Measurements from ENCODE around the gene MAD1L1.
A peak's percentile ranks its signal among the peaks of the same experiment; 100 is the strongest.

MAD1L1 gene

DNA sequence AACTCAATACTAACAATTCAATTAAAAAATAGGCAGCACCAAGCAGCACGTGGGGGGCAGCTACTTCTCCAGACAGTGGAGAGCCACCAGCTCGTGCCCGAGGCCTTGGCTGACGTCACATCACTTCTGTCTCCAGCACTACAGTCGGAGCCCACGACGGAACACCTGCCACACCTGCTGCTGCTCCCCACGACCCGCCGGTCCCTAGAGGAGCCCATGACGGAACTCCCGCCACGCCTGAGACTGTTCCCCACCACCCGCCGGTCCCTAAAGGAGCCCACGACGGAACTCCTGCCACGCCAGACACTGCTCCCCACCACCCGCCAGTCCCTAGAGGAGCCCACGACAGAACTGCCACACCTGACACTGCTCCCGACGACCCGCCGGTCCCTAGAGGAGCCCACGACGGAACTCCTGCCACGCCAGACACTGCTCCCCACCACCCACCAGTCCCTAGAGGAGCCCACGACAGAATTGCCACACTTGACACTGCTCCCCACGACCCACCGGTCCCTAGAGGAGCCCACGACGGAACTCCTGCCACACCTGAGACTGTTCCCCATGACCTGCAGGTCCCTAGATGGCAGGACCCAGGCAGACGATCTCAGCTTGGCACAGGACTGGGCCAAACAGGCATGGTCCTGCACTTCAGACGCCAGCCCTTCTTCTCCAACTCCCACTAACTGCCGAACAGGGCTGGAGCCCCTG is 304.7 kb downstream of the MAD1L1 start:
- peak; percentile 30 for DNase-seq (ENCODE audit: low spot score)

DNA sequence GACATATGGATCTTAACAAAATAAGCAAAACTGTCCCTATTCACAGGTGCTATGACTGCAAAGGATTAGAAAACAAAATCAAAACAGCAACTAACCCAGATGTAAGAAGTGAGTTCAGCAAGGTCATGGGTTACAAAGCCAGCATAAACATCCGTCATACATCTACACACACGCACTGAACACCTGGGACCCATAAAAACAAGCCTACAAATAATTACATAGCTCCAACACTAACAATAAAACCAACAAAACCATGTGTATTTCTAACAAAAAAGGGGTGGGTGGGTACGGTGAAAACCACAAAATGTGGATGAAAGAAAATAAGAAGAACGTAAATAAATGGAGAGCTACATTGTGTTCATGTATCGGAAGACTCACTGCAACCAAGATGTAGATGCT is 305.8 kb downstream of the MAD1L1 start:
- DNase-seq (ENCODE audit: low spot score) = peak; percentile 95

DNA sequence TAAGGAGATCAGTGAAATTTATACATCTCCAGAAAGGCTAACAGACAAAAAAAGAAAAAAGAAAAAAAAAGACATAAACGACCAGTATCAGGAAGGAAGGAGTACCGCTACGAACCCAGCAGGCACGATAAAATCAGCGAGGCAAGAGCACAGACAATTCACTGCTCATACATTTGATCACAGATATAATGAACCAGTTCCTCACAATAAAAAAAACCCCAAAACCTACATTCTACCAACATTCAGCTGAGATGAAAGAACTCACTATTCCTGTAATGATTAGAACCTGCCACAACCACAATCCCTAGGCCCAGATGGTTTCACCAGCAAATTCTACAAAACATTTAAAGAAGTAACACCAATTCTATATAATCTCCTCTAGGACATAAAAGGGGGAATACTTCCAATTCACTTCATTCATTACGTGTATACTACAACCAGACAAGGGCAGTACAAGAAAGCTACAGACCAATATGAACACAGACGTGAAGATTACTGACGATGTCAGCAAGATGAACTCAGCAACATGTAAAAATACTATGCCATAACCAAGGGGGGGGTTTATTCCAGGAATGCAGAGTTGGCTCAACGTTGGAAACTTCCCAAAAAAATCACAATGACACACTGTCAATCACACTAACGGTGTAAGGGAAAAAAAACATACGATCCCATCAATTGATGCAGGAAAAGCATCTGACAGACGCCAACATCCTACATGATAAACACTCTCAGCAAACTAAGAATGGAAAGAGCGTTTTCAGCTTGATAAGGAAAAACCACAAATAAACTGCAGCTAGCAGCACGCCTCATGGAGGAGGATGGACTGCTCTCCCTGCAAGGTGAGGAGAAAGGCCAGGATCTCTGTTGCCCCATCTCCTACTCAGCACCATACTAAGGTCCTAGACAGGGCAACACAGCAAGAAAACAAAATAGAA is 306.5 kb downstream of the MAD1L1 start:
- DNase-seq (ENCODE audit: low spot score) = peak; percentile 62

DNA sequence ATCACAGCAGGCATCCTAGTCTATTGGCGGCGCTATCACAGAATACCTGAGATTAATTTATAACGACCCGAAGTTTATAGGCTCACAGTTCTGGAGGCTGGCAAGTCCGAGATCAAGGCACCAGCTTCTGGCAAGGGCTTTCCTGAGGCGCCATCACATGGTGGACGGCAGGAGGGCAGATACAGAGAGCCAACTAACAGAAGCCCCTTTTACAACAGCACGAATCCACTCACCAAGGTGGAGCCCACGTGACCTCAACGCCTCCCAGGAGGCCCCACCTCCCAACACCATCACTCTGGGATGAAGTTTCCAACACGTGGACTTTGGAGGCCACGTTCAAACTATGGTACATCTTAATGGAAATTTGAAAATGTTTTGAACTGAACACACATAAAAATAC is 307.4 kb downstream of the MAD1L1 start:
- DNase-seq (ENCODE audit: low spot score) = peak; percentile 72

DNA sequence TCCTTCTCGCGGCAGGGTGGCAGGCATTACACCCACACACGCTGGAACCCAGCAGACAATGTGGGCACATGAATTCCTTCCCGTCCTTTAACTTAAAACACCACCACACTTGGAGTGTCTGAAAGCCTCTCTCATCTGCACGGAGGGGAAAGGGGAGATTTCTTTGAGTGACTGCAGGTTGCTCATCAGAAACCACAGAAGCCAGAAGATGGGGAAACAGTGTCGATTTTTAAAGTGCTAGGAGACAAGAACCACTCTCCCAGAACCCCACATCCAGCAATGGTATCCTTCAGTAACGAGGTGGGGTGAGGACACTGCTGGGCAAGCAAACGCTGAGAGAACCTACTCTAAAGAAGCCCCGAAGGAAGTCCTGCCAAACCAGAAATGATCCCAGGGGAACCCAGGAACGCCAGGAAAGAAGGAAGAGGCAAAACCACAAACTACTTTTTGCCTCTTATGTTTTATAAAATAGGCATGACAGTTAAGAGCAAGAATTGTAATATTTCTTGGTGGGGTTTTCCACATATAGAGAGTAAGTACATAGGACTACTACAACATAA is 308.4 kb downstream of the MAD1L1 start:
- no peak for DNase-seq (ENCODE audit: low spot score)

DNA sequence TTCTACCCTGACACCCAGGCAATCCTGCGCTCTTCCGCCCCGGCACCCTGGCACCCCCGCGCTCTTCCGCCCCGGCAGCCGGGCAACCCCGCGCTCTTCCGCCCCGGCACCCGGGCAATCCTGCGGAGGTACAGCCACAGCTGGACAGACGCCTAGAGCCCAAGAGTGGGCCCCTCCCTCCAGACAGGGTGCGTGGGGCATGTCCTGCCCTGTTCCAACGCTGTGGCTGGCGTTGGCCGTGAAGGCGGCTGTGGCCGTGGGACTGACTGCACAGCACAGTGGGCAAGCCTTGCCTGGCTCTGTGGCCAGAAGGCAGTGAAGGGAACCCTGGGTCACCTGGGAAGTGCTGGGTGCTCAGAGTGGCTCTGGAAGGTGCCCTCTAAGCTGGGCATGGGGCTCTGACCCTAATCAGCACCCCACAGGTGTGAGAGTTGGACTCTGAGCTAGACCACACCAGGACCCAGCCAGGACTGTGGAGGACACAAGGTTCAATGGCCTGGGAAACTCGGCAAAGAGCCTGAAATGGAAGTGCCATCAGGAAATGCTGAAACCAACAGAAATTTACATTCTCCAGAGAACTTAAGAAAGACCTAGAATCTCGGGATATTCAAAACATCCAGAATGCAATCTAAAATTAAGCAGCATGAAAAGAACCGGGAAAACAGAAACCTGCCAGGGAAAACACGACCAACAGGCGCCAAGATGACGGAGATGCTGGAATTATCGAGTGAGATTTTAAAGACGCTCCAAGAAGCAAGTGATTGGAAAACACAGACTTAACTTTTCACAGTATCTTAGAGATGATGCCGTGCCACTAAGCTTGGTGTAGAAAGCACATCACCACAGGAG is 309.1 kb downstream of the MAD1L1 start:
- DNase-seq (ENCODE audit: low spot score) = no peak

DNA sequence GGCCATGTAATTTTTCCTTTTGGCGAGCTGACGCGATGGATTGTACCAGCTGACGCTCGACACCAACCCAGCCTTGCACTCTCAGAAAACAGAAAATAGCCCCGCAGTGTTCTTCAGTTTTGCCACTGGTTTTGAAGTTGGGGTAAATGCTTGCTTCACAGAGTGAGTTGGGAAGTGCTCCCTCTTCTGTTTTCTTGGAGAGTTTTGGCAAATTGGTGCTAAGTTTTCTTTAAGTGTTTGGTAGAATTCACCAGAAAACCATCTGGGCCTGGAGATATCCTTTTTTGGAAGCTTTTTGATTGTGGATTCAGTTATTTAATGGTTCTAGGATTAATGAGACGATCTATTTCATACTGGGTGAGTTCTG is 309.9 kb downstream of the MAD1L1 start:
- no peak for DNase-seq (ENCODE audit: low spot score)

DNA sequence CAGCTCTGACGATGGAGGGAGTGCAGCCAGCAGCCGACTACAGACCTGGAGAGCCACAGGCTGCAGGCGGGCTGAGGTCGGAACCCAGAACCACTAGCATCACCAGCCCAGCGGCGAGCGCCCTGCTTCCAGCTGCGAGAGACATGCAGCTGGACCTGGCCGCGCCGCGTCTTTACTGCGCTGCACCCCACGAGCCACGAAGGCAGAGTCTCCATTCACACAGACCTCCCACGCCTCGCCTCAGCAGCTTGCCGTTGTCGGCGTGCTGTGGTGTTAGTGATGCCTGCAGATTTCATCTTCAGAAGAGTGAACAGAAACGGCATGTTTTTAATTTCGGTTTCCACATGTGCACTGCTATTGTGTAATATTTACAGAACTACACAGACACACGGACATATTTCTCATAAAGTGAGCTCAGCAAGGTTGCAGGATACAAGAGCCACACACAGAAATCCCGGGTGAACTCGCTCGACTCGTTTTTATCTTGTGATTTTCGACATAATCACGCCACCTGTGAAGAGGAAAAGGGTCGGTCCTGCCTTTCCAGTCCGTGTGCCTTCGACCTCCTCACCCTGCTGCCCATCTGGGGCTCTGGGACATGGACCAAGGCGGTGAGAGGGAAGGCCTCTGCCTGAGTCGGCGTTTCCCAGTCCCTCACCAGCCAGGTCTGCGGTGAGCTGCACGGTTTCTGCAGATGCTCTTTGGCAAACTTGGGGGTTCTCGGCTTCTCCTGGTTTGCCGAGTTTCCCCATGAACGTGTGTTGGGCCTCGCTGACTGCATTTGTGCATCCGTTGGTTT is 310.5 kb downstream of the MAD1L1 start:
- DNase-seq (ENCODE audit: low spot score) = peak; percentile 50

DNA sequence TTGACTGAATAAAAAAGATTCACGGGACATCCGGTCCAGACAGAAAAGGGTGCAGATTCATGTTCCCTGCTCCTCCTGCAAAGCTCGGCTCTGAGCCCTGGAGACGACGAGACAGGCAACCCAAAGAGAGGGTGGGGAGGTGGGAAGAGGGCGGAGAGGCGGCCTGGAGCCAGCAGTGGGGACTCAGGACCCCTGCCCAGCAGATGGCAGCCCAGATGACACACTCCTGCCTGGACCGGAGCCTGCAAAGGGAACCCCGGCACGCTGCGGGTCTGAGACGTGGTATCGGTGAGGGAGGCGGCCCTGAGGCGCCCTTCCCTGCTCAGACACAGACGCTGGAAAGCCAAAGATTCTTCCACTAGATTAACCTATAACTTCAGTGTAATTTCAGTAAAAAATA is 311.9 kb downstream of the MAD1L1 start:
- no peak for DNase-seq (ENCODE audit: low spot score)

DNA sequence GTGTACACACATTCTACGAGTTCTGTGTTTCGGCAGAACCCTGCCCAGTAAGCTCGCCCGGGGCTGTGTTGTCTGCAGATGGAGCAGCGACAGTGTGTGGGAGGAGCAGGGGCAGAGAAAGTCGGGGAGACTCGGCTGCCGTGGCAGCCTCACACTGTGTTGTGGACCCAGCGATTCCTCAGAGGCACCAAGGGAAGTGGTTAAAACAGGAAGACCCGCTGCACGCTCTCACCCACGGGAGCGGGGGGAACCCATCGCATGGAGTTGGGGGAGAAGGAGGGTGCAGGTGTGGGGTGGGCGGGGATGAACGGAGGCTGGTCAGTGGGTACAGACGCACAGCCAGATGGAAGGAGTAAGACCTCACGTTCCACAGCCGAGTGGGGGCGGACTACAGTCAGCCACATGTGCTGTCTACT is 312.5 kb downstream of the MAD1L1 start:
- peak; percentile 63 for DNase-seq (ENCODE audit: low spot score)

DNA sequence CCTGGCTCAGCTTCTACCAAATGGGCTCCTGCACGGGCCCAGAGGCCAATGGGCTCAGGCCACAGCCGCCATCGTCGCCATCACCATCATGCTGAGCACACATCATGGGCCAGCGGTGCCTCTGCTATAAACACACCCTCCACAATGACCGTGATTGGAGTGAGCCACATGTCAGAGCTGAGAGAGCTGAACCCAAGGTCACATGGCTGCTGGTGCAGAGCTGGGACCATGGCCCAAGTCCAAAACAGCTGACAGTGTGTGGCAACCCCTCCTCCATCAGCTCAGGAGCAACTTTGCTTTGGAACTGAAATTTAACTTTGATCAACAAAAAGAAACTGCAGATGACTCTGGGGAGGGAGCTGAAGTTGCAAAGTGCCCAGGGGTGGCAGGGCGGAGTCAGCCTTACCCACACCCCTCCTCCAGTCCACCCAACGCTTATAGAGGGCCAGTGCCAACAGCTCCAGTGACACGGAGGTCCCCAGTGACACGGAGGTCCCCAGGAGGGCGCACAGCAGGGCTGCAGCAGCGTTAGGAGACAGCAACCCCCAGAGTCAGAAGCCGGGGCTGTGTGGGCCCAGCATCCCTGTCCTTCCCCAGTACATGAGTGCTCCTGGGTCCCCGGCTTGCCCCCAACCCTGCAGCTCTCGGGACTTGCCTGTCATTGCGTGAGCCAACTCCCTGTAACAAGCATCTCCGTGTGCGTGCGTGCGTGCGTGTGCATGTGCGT is 313.0 kb downstream of the MAD1L1 start:
- peak; percentile 36 for DNase-seq (ENCODE audit: low spot score)

DNA sequence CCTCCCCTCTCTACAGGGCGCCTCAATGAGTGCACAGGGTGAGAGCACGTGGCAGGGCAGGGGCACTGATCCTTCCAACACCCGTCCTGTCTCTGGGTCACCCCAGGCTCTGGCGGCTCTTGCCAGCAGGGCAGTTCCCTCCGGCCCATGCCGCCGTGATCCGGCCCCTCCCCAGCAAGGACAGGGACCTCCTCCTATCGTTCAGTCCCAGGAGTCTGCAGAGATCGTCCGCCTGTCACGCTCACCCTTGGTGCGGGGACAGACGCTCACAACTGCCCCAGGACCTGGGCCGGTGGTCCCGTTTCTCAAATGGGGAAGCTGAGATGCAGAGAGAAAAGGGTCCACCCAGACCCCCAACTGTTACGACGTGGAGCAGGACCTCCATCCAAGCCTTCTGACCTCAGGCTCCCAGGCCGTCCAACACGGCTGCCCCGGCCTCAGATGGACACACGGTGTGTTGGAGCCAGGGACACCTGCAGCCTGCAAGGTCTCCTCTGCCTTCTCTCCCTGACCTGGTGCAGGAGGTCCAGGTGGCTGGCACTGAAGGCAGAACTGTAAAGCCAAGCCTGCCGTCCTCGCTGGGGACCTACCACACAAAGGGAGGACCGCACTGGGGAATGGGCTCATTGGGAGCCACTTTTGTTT is 313.7 kb downstream of the MAD1L1 start:
- DNase-seq (ENCODE audit: low spot score) = no peak

DNA sequence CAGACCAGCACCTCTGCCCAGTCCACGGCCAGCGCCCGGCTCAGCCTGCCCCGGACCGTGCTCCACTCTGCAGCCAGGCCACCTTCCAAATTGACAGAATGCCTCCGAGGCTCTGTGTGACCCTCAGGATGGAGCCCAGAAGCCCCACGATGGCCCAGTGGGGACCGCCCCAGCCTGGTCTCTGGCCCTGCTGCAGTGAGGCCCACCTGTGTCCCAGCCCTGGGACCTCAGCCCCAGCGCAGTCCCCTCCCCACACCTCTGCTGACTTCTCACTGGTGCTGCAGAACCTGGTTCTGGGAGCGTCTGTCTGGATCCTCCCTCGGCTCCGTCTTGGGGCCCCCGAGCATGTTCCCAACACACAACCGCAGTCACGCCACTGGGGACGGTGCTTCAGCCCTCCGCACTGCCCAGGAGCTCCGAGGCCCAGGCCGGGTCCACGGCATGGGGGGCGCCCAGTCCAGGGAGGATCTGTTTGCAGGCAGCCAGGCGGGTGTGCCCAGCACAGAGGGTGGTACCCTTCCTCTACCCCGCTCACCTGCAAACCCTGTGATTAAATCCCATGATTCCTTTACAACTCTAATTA is 314.6 kb downstream of the MAD1L1 start:
- DNase-seq (ENCODE audit: low spot score) = no peak

DNA sequence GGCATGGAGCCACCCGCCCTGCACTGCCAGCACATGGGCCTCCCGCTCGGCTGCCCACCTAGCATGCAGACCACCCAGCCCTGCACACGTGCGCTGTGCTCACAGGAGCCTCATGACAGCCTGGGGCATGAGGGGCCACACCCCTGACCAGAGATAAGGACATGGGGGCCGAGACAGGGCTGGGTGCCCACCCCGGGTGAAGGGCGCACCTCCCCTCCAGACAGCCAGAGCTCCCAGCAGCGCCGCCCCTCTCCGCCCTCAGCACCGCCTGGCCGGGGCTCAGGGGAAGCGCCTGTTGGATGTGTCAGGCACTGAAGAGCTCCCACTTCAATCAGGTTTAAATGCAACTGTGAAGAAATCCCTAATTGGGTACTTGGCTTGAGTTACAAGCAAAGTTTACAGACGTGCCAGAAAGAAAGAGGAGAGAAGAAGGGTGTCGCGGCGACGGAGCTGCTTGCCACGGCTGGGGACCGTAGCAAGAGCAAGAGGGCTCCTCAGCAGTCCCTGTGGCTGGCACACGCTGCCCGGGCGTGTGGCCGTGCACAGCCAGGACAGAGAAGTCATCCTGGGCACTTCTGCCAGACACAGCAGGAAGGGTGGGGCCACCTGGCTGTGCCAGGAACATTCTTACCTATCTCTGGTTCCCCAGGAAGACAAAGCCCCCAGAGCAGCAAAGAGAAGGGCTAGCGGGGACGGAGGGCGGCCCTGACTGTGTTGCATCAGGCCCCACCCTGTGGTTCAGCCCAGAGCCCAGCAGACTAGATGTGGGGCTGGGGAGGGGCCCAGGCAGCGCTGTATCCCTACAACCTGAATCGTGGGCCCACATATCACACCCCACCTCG is 315.3 kb downstream of the MAD1L1 start:
- DNase-seq (ENCODE audit: low spot score) = no peak

DNA sequence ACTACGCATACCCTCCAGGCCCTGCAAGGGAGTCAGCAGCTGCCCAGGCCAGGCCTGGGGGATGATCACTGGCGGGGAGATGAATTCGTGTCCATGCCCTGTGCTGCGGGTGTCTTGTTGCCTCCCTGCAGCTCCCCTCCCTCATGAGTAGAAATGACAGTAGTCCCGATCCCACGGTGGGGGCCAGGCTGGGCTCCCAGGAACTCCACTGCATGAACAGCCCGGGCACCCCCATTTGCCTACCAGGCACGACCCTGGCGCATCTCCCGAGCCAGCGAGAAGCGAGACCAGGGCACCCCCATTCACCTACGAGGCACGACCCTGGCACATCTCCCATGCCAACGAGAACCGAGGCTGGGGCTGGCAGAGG is 316.2 kb downstream of the MAD1L1 start:
- DNase-seq (ENCODE audit: low spot score) = no peak

DNA sequence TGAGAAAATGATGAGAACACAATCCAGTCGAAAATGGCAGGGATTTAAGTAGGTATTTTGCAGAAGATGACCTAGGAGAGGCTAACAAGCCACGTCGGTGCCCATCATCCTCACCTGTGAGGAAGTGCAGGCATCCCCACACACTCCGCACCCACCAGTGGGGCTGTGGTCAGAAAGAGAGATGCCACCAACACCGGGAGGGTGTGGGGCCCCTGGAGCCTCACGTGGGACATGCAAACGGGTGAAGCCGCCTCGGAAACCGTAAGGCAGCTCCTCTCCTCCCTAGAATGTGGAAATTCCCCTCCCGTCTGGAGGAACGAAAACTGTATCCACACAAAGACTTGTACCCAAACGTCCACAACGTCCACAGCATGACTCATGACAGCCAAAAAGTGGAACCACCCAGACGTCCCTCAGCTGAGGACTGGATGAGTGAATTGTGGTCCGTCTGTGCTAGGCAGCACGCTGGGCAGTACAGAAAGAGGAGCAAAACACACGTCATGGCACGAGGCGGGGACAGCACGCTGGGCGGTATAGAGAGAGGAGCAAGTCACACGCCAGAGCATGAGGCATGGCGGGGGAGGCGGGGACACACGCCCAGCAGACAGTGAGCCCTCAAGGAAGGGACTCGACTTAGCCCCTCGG is 316.7 kb downstream of the MAD1L1 start:
- no peak for DNase-seq (ENCODE audit: low spot score)

DNA sequence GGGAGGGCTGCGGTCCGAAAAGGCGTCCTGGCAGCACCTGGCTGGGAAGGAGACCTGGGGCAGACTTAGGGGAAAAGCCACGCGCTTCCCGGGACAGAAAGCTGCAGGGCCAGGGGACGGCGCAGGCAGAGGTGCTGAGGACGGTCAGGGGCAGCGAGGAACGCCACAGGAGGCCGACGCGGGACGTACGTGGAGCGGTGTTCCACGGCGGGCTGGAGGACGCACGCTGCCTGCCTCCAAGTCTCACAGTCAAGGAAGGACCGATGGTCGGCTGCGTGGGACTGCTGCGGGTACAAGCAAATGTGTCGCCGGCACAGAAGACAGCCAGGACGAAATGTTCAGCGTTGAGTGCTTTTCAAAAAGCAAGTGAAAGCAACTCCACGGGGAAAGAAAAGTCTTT is 317.4 kb downstream of the MAD1L1 start:
- DNase-seq (ENCODE audit: low spot score) = no peak

DNA sequence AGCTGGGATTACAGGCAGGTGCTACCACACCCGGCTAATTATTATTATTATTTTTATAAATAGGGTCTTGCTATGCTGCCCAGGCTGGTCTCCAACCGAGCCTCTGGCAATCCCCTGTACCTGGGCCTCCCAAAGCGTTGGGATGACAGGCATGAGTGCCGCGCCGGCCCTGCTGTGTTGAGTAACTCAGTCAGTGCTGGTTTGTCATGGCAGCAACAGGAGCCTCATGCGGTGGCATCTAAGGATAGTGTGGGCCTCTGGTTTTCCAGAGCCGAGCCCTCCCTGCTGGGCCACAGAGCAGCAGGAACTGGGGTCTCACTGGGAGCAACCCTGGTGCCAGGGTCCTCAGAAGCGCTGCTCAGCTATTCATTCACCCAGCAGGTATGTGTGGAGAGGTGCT is 318.0 kb downstream of the MAD1L1 start:
- DNase-seq (ENCODE audit: low spot score) = no peak
